Esophagus squamous epithelium (tissue), 5 donors: ENCODE measurements around the gene SPINK13. TPM values are rescaled to one million over a fixed set of nuclear protein-coding genes. Genes with fewer than 3 reads are reported as not detected.

Experiments
- DNase-seq: peaks from one replicate; lab custom pipeline; 2025; lab: John Stamatoyannopoulos, UW
- H3K27ac ChIP-seq, 4 donors: fragments of 200-600 bp; sonication (generic); one replicate each; pipeline ENCODE4 v1.5.1; 2016 to 2019; ENCODE audit warnings: mild to moderate bottlenecking in 1 of 4
- H3K27me3 ChIP-seq, 4 donors: fragments of 200-600 bp; sonication (generic); 1 replicate in 3 of 4; 2 replicates in 1 of 4; pipeline versions ENCODE4 v1.5.1 to v1.6.0; 2017 to 2021; ENCODE audit warnings: antibody characterized with exemption in 1 of 4
- H3K36me3 ChIP-seq, 3 donors: fragments of 200-600 bp; sonication (generic); one replicate each; pipeline ENCODE4 v1.5.1; 2016 to 2019
- H3K4me1 ChIP-seq, 3 donors: fragments of 200-600 bp; sonication (generic); one replicate each; pipeline ENCODE4 v1.5.1; 2017 to 2019
- H3K4me3 ChIP-seq, 4 donors: fragments of 200-600 bp; sonication (generic); 1 replicate in 3 of 4; 2 replicates in 1 of 4; pipeline ENCODE4 v1.5.1; 2016 to 2019; ENCODE audit warnings: mild to moderate bottlenecking in 2 of 4, moderate library complexity in 1 of 4
- H3K9me3 ChIP-seq, 3 donors: fragments of 200-600 bp; sonication (generic); one replicate each; pipeline ENCODE4 v1.5.1; 2016 to 2019
- POLR2A ChIP-seq, 4 donors: fragments of 450-650 bp; IDR thresholded peaks; one replicate each; pipeline ENCODE4 v1.6.1; 2017; ENCODE audit warnings: antibody characterized with exemption in 4 of 4, mild to moderate bottlenecking in 4 of 4, moderate library complexity in 3 of 4
- WGBS, 2 donors: methylation state at CpG; one replicate each; pipeline ENCODE4 v1.1.5; 2018; 5-methylcytosine and 5-hydroxymethylcytosine counted together
- intact Hi-C: fragments of 100-400 bp; cut with DNase I; formaldehyde crosslinking; loops from one replicate; pipeline ENCODE4 v1.15.0; 2022
- total RNA-seq, 4 donors: library from RNA; depleted of rRNA; stranded (reverse); fragments of >200 nt; gene quantifications; one replicate each; pipeline ENCODE4 v1.1.0, GENCODE V29; 2016
- TF ChIP-seq, protein P1 (sequence below), 6 experiments: fragments of 450-650 bp in 4 of 6; fragments of 200-600 bp in 2 of 6; sonication (generic) in 2 of 6; IDR thresholded peaks; one replicate each; pipeline ENCODE4 v1.5.1; 2016 to 2019; ENCODE audit warnings: antibody characterized with exemption in 6 of 6, mild to moderate bottlenecking in 4 of 6, moderate library complexity in 4 of 6
- donor health status: DM: yes; HTN: yes; CAD: no.

Gene SPINK13, protein sequence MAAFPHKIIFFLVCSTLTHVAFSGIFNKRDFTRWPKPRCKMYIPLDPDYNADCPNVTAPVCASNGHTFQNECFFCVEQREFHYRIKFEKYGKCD
- total RNA-seq, result not detected

DNA sequence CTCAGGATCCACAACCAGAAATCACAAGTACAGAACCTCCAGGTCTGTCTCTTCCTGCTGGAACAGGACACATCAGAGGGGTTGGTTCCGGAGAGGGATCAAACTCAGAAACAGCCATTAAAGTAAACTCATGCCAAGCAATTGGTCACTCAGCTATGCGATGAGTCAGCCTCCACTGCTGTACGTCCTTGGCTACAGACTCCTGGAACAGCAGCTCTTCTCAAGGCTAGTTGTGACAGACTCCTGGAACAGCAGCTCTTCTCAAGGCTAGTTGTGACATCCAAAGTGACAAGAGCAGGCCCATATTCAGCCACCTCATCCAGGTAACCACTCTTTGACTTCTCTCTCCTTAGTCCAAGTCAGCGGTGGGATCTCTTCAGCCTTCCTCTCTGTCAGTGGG lies at the start of gene SPINK13:
Gene SPINK13, plus strand, starts transcription at position 229 of the 400 bp plus-strand sequence. CDS start 1,279 bp downstream, outside the sequence.
- Histone ChIP-seq H3K27me3 (no peaks in the 10 kb centered on the region), H3K4me1 (no peaks in the 10 kb centered on the region), H3K27ac (no peak within 1 kb of the TSS), H3K36me3 (no peaks in the 10 kb centered on the region), H3K9me3 (peaks cover 0 to 3% (median 0%) of the 10 kb centered on the region in 3 donors), H3K4me3 (no peak within 1 kb of the TSS)
- TF ChIP-seq POLR2A (IDR thresholded peaks at IDR 0.05), result no peak
- TF ChIP-seq, protein P1, sequence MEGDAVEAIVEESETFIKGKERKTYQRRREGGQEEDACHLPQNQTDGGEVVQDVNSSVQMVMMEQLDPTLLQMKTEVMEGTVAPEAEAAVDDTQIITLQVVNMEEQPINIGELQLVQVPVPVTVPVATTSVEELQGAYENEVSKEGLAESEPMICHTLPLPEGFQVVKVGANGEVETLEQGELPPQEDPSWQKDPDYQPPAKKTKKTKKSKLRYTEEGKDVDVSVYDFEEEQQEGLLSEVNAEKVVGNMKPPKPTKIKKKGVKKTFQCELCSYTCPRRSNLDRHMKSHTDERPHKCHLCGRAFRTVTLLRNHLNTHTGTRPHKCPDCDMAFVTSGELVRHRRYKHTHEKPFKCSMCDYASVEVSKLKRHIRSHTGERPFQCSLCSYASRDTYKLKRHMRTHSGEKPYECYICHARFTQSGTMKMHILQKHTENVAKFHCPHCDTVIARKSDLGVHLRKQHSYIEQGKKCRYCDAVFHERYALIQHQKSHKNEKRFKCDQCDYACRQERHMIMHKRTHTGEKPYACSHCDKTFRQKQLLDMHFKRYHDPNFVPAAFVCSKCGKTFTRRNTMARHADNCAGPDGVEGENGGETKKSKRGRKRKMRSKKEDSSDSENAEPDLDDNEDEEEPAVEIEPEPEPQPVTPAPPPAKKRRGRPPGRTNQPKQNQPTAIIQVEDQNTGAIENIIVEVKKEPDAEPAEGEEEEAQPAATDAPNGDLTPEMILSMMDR (IDR thresholded peaks at IDR 0.05), result no peak
- DNase-seq, result no peak
- intact Hi-C loops, result no loop called here
- 60 to 61% methylated on average over 4 of the region's 4 CpGs for WGBS, 2 donors

DNA sequence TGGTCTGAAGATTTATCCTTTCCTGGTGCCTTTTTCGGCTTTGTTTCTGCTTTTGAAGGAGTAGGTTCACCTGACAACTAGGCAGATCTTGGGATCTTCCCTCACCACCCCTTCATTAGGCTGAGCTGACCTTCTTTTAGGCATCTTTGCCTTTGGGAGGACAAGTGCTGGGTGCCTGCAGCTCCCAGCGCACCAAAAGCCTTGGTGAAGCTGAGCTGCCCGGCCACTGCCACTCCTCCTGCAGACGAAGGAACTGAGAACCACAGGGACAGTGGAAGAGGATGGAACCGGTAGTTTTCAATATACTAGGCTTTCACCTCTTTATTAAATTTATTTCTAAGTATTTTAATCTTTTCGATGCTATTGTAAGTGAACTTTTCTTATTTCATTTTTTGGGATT lies 47.1 kb upstream of the SPINK13 start:
- H3K27me3 ChIP-seq, result no peaks in the 10 kb centered on the region
- no peak overlapping the region for H3K27ac ChIP-seq
- TF ChIP-seq, protein P1 (IDR thresholded peaks at IDR 0.05), result no peak
- no peak for TF ChIP-seq POLR2A (IDR thresholded peaks at IDR 0.05)
- no peaks in the 10 kb centered on the region for H3K4me1 ChIP-seq
- no peak overlapping the region for H3K4me3 ChIP-seq
- DNase-seq, result no peak
- 84 to 89% methylated on average over 6 of the region's 6 CpGs for WGBS, 2 donors
- H3K36me3 ChIP-seq, result no peaks in the 10 kb centered on the region
- intact Hi-C loops, result no loop called here
- H3K9me3 ChIP-seq, result no peaks in the 10 kb centered on the region

DNA sequence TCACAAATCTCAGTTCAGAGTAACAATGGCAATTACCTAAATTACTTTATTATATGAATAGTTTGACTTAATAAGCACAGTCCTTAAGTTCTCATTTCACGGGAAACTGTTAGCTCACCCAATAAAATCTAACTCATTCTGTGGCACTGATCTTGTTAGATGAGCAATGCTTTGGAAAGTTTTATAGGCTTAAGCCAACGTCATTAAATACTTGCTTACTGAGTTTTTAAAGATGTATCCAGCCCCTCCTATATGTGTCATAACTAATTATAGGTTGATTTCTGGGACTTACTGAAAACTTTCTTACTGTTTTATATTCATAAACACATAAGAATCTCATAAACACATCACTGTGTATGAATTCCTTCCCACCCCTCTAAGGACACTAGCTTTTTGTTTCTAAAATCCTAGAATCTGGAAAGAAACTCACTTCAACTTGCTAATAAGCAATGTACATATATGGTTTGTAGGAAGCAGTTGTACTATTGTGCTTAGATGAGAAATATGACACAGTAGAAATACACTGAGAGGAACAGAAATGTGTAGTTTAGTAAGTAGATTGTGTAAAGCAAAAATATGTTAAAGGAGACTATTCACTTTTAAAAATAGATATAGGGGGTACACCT lies 44.4 kb upstream of the SPINK13 start:
- WGBS, 2 donors, result 22 to 51% methylated on average over 2 of the region's 2 CpGs
- intact Hi-C loops, result no loop called here
- no peak for TF ChIP-seq POLR2A (IDR thresholded peaks at IDR 0.05)
- TF ChIP-seq, protein P1 (IDR thresholded peaks at IDR 0.05), result no peak
- Histone ChIP-seq H3K4me3 (no peak overlapping the region), H3K27me3 (no peaks in the 10 kb centered on the region), H3K4me1 (no peaks in the 10 kb centered on the region), H3K9me3 (no peaks in the 10 kb centered on the region), H3K27ac (no peak overlapping the region), H3K36me3 (no peaks in the 10 kb centered on the region)
- DNase-seq, result no peak

DNA sequence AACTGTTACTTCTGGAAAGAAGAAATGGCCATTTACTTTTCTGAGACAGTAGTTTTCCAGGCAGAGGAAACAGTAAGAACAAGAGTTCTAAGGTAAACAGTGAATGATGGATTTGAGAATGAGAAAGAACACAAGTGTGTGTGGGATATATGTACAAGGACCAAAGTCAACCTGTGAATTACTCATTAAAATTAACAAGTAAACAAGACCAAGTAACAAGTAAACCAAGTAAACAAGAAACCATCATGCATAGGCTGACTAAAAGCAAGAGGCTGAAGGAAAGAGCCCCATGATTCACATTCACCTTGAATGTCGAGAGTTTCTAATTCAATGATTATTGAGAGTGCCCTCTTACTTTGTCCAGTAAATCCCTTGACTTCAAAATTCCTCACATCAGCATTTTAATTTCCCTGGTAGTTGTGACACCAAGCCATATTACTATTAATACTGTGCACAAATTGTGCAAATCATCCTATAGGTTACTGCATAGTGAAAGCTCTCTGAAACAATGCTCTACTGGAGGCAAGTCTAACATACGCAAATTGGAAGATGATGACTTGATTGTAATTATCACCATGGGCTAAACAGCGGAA lies 40.1 kb upstream of the SPINK13 start:
- TF ChIP-seq POLR2A (IDR thresholded peaks at IDR 0.05), result no peak
- TF ChIP-seq, protein P1 (IDR thresholded peaks at IDR 0.05), result no peak
- DNase-seq, result no peak
- Histone ChIP-seq H3K9me3 (no peaks in the 10 kb centered on the region), H3K4me1 (no peaks in the 10 kb centered on the region), H3K36me3 (no peaks in the 10 kb centered on the region), H3K4me3 (no peak overlapping the region), H3K27me3 (no peaks in the 10 kb centered on the region), H3K27ac (no peak overlapping the region)
- intact Hi-C loops, result no loop called here
- WGBS, 2 donors, result 85 to 87% methylated on average over 3 of the region's 3 CpGs

DNA sequence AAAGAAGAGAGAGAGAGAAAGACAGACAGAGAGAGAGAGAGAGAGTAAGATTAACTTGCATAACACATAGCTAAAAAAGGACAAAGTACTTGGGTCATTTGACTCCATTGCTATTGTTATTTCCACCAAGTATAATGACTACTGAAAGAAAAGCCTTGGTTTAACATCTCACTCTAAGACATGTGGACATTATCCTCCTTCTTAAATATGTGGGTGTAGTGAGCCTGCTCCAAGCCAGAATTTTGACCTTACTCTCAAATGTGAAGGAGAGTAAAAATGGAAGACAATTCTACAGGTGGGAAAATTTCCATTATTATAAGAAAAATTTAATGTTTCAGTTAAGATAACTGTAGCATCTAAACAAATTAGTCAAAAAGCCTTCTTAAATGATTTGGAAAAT lies 38.8 kb upstream of the SPINK13 start:
- intact Hi-C loops, result no loop called here
- Histone ChIP-seq H3K9me3 (no peaks in the 10 kb centered on the region), H3K27ac (no peak overlapping the region), H3K4me3 (no peak overlapping the region), H3K27me3 (no peaks in the 10 kb centered on the region), H3K4me1 (no peaks in the 10 kb centered on the region), H3K36me3 (no peaks in the 10 kb centered on the region)
- TF ChIP-seq, protein P1 (IDR thresholded peaks at IDR 0.05), result no peak
- no peak for DNase-seq
